GM12873 (cell line): ENCODE data around the gene CPB1.

Source experiments
- CTCF ChIP-seq: IDR thresholded peaks from 2 replicates; pipeline ENCODE4 v1.5.1; 2012; ENCODE audit warnings: low read depth, mild to moderate bottlenecking, moderate library complexity, low read length, control low read depth; ENCODE audit not compliant: insufficient read depth; ENCODE audit errors: missing control alignments

Gene CPB1

GRCh38 chr3:148866261-148866660 is 38.6 kb downstream of the CPB1 start:
- TF ChIP-seq CTCF = no peak

- TF ChIP-seq CTCF = no peak
Measured at GRCh38 chr3:148873270-148873927, 45.8 kb downstream of the CPB1 start.

GRCh38 chr3:148873977-148874376 is 46.4 kb downstream of the CPB1 start:
- TF ChIP-seq CTCF = no peak

- no peak for TF ChIP-seq CTCF
Measured at GRCh38 chr3:148878095-148878494, 50.5 kb downstream of the CPB1 start.

- no peak for TF ChIP-seq CTCF
Measured at GRCh38 chr3:148879256-148879655, 51.6 kb downstream of the CPB1 start.

GRCh38 chr3:148880681-148881080 is 53.1 kb downstream of the CPB1 start:
- TF ChIP-seq CTCF = peak; percentile 32

GRCh38 chr3:148881286-148881685 is 53.7 kb downstream of the CPB1 start:
- no peak for TF ChIP-seq CTCF
